Measurements from ENCODE around the gene TBC1D22A.

- TF ChIP-seq EZH2phosphoT487 (IDR thresholded peaks at IDR 0.05; ENCODE audit: unreplicated experiment), result no peak
- TF ChIP-seq POLR2AphosphoS5 (IDR thresholded peaks at IDR 0.05; ENCODE audit: low read depth), result no peak
- no peak for TF ChIP-seq CTCF (conservative IDR thresholded peaks at IDR 0.05; ENCODE audit: low read depth in 2 of 2)
- TF ChIP-seq EZH2 (IDR thresholded peaks at IDR 0.05; ENCODE audit: low read depth, unreplicated experiment), result no peak
- no peak for TF ChIP-seq ZNF331 (CRISPR knock-in tag; IDR thresholded peaks at IDR 0.05; ENCODE audit: low read depth)
These were observed 100.2 kb downstream of the TBC1D22A start for GRCh38 chr22:46862418-46863324.
